DMS153 treated with DMSO at 0.1 percent for 48 hours (cell line): ENCODE results near the gene MAP3K14.
"Not testable (repeated sequence)": the region's sequence is repeated elsewhere in the genome, so short reads cannot be mapped to it uniquely, and the experiment has no call there.

Experiments
- DNase-seq: peaks from one replicate; lab custom pipeline; 2025; ENCODE audit not compliant: unreplicated experiment; lab: John Stamatoyannopoulos, UW

Gene MAP3K14

DNA sequence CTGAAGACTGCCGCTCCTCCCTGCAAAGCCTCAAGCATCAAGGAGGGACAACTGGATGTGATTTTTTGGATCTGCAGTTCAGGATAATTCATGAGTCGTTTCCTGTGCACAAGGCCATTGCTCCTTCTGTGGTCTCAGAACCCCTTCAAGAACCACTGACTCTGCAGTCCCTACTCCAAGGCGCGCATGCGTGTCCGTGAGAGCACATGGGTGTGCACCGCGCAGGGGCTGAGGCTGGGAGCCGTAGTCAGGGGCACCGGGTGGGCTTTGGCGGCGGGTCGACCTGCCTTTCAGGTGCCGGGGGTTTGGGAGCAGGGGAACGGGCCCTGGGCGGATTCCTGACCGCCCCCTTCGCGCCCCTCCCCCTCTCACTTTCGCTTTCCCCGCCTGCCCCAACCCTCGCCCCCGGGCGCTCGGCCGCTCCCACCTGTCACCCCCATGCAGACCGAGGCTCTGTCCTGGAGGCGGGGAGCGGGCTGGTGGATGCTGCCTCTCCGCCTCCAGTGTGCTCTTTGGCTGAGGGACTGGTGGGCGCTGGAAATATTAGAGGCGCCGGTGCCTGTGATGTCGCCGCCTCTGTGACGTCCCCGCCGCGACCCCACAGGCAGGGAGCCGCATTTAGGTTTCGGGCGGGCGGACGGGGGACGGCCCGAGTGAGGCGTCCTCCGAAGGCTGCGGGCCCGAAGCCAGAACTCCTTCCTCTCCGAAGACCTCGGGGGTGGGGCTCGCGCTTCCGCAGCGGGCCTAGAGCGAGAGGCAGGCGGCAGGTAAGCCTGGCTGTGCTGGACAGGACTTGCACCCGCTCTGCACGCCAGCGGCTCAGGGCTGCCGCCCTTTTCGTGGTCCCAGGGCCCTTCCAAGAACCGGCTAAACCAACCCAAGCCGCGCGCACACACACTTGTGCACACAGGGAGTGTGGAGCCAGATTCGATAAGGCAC lies 55.0 kb downstream of the MAP3K14 start, which contains the start of gene SPATA32:
TSS of gene SPATA32 (minus strand) at position 518 of the 939 bp plus-strand sequence. CDS start at position 440, 78 bp downstream.
- DNase-seq, result no peak

DNA sequence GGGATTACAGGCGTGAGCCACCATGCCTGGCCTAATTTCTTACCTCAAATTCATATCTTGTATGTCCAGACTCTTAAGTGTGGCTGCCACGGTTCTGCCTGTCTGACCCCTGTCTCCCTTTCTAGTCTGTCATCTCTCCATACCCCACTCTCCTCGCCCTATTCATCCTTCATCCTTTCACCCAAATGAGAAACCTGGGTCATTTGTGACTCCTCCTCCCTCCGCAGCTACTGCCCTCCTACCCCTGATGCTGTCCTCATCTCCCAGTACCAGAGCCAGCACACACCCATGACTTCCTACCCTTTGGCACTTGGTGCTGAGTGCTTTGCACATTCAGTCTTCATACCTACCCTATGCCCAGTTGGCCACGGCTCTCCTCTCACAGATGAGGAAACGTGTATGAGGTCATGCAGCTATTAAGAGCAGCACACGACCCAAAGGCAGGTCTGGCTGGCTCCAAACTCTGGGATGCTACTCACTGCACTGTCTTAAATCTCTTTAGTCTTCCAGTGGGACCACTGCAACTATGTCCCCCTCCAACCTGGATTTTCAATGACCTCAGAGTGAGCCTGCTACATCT lies 56.5 kb downstream of the MAP3K14 start:
- DNase-seq, result no peak

DNA sequence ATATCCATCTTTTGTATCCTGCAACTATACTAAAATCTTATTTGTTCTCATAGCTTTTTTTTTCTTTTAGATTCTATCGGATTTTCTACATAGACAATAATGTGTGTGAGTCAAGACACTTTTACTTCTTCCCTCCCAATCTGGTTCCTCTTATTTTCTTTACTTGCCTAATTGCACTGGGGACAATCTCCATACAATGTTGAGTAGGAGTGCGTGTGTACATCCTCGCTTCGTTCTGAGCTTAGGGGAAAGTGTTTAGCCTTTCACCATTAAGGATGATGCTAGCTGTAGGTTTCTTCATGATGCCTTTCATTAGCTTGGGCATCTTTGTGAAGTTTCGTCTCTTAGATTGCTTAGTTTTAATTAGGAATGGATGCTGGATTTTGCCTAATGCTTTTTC lies 57.8 kb downstream of the MAP3K14 start:
- DNase-seq, result no peak

DNA sequence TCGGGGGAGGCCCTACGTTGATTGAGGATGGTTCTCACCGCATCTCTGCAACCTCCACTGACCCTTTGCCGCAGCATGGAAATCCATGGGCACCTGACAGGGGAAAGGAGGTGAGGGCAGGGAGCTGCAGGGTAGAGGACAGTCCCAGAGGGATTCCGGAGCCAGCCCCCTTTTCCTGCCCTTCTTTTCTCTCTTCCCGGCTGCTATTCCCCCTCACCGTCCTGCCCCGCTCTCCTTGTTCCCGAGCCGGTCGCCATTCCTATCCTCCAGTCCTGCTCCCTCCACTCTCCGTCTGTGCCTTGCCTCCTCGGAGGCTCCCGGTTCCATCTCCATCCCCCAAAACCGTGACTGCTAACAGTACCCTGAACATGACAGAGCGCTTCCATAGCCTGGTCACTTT lies 59.7 kb downstream of the MAP3K14 start:
- no peak for DNase-seq

DNA sequence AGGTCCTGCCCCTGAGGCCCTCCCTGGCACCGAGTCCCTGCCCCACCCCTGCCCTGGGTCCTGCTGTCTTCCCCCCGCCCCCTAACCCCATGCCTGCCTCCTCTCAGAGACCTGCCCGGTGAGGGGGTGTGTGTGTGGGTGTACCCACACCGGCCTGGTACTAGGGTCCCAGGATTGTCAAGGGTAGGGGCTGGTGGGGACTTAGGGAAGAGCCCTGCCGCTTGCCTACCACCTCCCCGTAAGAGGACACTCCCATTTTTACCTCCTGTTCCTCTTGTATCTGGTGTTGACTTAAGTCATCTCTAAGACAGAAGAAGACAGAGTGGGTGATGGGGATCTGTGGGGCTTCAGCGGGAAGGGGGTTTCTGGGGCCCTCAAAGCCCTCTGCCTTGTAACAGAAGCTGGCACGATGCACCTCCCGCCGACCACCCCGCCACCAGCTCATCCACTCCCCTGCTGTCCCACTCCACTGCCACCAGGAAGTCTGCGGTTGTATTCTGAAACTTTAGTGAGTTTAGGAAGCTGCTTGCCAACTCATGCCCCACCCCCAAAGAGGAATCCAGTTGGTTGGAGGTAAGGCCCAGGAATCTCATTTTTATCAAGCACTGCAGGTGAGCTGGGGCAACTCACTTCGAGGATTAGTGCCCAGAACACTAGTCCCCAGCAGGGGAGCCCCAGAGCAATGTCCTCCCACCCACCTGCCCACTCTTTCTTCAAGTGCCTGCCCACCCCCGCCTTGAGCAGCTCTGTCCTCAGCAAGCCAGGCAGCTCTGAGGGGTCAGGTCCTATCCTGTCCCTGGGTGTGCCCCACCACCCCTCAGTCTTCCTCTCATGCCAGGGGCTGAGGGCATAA lies 60.5 kb downstream of the MAP3K14 start:
- no peak for DNase-seq

DNA sequence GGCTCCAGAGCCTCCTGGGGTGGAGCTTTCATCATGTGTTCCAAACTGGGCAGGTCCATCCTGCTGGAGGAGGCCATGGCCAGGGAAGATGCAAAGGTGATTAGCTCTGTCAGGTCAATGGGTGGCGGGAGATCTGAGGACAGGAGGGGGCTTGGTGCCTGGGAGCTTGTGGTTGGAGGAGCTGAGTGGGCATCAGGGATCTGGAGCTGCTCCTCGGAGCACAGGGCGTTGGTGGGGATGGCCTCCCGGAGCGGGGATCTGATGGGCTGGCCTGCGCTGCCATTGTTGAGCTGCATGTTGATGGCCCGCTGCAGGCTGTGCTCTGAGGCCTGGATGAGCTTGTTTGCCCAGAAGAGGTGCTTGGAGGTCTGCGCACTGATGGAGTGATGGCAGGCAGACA lies 61.5 kb downstream of the MAP3K14 start:
- no peak for DNase-seq

DNA sequence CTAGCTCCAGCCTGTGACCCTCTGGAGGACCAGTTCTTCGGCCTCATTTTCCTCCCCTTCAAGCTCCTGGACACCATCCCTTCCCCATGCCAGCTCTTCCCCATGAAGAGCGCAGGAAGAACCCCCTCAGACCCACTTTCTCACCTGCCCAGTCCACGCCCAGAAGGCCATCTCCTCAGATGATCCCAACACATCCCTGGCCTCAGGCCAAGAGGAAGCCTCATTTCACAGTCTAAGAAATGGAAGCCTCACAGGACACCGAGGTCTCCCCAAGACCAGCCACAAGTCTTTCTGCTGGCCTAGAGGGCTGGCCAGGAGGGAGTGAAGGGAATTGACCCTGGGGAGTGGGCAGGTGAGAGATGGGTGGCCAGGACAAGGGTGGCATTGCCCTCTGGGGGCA lies 62.9 kb downstream of the MAP3K14 start:
- DNase-seq, result no peak

DNA sequence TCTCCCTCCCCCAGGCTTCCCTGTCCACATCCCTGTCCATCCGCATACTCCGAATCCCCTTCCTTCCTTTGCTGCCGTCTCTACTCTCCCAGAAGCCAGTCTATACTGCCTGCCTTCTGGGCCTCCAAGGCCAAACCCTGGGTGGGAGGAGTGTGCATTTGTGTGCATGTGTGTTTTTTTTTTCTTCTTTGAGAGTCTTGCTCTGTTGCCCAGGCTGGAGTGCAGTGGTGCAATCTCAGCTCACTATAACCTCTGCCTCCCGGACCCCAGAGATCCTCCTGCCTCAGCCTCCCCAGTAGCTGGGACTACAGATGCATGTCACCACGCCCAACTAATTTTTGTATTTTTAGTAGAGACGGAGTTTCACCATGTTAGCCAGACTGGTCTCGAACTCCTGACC lies 63.6 kb downstream of the MAP3K14 start:
- DNase-seq, result not testable (repeated sequence)

DNA sequence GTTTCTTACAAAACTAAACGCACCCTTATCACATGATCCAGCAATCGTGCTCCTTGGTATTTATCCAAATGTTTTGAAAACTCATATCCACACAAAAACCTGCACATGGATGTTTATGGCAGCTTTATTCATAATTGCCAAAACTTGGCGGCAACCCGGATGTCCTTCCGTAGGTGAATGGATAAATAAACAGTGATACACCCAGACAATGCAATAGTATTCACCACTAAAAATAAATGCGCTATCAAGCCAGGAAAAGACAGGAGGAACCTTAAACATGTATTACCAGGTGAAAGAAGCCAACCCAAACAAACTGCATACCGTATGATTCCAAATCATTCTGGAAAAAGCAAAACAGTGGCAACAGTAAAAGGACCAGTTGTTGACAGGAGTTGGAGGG lies 64.9 kb downstream of the MAP3K14 start:
- peak; percentile 29 for DNase-seq

DNA sequence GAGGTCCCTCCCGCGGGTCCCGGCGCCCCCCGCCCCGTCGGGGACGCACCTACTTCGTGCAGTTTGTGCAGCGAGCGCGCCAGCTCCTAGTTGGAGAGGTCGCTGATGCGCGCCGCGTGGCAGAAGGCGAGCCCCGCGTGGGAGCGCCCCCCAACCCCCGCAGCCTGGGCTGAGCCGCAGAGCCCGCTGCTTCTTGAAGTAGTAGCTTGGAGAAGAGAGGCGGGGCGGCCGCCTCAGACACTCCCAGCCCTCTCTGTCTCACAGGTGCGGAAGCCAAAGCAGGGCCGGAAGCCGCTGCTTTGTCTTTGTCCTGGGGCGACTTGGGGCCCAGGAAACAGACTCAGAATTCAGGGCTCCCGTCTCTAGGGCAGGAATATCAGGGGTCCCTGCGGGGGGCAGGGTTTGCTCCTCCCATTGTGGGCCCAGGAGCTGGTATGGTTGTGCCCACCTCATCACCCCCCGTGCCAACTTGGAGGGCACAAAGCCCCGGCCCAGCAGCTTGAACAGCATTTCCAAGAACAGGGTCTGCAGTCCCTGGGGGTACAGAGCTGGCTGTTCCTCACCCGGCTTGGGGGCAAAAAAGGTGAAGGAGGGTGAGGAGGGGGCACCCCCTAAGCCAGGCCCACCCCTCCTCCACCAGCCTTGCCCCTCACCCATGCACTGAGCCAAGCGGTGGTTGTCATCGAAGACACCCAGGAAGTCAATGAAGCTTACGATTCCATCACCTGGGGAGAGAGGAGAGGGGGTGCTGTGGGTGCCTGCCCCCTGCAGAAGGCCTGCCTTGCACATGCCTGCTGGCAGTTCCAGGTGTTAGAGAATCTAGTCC lies 68.5 kb downstream of the MAP3K14 start:
- DNase-seq, result peak; percentile 10

DNA sequence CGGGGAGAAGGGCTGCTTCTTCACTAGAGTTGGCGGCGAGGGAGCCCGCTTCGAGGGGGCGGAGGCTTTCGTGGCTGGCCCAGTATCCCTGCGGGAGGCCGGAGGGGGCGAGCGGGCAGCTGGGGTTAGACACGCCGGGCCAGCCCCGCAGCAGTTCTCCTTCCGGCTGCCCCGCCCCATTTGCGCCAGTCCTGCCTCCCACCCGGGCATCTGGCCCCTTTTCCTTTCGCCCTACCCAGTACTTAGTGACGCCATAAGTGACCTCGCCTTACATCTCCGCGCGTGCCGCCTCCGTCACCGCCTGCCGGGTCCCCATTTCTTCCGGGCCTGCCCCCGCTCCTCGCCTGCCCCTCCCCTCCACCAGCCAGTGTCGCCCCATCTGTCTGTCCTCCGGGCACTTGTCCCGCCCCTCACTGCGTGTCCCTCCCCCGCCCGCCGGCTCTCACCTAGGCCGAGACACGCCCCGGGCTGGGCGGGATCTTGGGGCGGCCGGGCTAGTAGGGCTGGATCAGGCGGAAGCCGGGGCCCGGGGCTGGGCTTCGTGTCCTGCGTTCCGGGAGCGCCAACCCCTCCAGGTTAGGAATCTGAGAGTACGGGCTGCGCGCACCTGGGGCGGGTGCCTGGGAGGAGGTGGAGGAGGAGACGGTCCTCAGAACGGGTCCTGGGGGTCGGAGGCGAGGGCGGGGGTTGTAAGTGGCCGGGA lies 69.2 kb downstream of the MAP3K14 start:
- peak; percentile 98 for DNase-seq

DNA sequence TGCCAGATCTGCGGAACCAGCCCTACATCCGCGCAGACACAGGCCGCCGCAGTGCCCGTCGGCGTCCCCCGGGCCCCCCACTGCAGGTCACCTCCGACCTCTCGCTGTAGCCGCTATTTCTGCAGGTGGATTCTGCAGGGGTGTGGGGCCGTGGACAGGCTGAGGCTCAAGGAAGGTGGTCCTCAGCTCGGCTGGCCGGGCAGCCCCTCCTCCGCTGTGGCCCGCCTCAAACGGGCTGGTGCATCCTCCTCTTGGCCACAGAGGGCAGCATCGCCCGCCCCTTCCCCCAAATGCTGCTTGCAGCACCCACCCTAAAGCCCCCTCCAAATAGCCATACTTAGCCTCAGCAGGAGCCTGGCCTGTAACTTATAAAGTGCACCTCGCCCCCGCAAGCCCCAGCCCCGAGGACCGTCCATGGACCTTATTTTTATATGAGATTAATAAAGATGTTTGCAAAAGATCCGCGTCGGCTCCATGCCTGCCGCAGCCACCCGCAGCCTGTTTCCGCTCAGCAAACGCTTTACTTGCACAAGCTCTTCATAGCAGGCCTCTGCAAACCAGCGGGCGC lies 69.9 kb downstream of the MAP3K14 start:
- no peak for DNase-seq

DNA sequence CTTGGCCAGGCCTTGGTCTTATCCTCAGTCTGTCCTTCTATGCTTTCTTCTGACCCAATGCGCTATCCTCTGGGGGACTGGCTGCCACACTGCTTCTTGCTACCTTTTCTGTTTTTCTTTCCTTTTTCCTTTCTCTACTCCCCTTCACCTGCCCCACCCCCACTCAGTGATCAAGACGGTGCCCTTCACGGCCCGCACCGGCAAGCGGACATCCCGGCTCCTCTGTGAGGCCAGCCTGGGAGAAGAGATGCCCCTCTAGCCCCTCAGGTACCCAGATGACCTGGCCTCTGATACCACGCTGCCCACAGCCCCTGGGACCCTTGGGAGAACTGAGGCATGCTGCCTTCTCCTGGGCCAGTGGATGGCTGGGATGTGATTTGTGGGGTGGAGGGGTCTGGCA lies 70.5 kb downstream of the MAP3K14 start:
- DNase-seq, result no peak

DNA sequence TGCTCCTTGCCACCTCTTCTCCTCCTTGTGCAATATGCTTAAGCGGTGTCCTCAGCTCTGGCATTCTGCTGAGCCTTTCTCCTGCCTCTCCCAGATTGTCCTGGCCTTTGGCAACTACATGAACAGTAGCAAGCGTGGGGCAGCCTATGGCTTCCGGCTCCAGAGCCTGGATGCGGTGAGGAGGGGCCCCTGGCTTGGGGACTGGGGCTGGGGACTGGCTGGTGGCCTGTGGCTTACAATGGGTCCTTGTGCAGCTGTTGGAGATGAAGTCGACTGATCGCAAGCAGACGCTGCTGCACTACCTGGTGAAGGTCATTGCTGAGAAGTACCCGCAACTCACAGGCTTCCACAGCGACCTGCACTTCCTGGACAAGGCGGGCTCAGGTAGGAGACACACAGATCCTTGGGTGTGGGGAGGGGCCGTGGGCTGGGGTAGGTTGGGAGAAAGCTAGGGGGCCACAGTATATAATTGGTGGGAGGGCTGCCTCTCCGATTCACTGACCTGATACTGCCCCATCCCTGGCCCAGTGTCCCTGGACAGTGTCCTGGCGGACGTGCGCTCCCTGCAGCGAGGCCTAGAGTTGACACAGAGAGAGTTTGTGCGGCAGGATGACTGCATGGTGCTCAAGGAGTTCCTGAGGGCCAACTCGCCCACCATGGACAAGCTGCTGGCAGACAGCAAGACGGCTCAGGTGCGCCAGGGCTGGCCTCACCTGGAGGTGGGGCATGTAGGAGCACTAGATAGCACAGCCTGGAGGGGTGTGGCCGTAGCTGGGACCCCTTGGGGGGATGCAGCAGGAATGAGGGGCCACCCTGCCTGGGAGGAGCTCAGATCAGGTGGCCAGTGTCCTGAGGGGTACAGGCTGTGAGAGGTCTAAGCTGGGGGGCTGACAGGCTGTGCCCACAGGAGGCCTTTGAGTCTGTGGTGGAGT lies 71.8 kb downstream of the MAP3K14 start:
- DNase-seq, result no peak

DNA sequence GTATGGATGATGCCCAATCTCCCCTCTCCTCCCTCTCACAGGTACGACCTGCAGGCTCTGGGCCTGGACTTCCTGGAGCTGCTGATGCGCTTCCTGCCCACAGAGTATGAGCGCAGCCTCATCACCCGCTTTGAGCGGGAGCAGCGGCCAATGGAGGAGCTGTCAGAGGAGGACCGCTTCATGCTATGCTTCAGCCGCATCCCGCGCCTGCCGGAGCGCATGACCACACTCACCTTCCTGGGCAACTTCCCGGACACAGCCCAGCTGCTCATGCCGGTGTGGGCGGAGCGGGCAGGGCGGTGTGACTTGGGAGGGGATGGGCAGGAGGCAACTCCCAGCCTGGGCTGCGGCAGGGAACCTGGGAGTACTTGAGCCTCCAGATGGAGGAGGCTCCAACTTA lies 73.1 kb downstream of the MAP3K14 start:
- no peak for DNase-seq

DNA sequence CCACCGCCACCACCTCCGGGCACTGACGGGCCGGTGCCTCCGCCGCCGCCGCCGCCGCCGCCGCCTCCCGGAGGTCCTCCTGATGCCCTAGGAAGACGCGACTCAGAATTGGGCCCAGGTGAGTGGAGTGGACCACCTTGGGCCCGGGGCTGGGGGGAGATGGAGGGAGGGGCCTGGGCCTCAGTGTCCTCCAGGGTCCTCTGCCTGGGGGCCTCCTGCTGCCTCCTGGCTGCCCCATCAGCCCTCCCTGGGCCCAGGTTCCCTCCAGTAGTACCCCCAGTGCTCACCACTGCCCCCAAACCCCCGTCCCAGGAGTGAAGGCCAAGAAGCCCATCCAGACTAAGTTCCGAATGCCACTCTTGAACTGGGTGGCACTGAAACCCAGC lies 74.8 kb downstream of the MAP3K14 start:
- no peak for DNase-seq

DNA sequence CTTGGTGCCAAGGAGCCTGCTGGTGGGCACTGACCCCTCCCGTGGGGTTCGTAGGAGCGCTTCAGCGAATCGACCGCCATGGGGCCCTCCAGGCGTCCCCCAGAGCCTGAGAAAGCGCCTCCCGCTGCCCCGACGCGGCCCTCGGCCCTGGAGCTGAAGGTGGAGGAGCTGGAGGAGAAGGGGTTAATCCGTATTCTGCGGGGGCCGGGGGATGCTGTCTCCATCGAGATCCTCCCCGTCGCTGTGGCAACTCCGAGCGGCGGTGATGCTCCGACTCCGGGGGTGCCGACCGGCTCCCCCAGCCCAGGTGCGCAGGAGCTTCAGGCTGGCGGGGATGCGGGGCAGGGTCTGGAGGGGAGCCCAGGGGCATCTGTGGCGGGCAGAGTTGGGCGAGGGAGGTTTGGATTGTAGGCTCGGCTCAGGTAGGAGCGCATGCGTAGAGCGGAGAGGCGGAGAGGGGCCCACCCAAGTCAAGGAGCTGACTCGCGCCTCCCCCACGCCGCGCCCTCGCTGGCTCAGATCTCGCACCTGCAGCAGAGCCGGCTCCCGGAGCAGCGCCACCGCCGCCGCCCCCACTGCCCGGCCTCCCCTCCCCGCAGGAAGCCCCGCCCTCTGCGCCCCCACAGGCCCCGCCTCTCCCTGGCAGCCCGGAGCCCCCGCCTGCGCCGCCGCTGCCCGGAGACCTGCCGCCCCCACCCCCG lies 75.3 kb downstream of the MAP3K14 start:
- peak; percentile 55 for DNase-seq

DNA sequence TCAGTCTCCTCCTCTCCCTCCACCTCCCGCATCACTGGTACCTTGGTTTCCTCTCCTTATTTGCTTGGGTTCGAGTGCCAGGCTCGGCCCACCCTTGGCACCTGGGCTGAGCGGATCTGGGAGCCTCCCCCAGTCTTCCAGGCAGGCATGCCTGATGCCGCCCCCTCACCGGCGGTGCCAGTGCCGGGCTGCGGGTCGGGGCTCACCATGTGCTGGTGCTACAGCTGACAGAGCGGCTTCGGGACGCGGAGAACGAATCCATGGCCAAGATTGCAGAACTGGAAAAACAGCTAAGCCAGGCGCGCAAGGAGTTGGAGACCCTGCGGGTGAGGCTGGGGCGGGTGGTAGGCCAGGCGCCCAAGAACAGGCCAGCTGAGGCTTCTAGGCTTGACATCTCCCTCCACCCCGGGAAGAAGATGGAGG lies 75.9 kb downstream of the MAP3K14 start:
- no peak for DNase-seq
